B cell (primary cell): ENCODE measurements around the gene CGB8. TPM values are rescaled to one million over a fixed set of nuclear protein-coding genes. Genes with fewer than 3 reads are reported as not detected.

Experiments used
- ATAC-seq: fragments of 200-7000 bp; cut with Tn5 transposase; one replicate; pipeline ENCODE4 v1.10.0; 2021; ENCODE audit warnings: low read depth, mild to moderate bottlenecking, moderate number of reproducible peaks, moderate library complexity
- CTCF ChIA-PET: fragments of 350-600 bp; sonication (Branson Sonifier 250); formaldehyde crosslinking; loops from one replicate; lab custom pipeline; 2021; ENCODE audit warnings: antibody characterized with exemption, inconsistent platforms; lab: Charles Lee
- POLR2A ChIA-PET: fragments of 350-600 bp; sonication (Branson Sonifier 250); formaldehyde crosslinking; loops from one replicate; lab custom pipeline; 2021; ENCODE audit warnings: antibody characterized with exemption; lab: Charles Lee
- DNase-seq: peaks from one replicate; pipeline ENCODE4 v3.0.0; 2013
- H2AFZ ChIP-seq: 2 replicates; pipeline ENCODE4 v1.6.1; 2012; ENCODE audit warnings: mild to moderate bottlenecking, low read depth, low read length; ENCODE audit not compliant: insufficient read depth, poor library complexity, severe bottlenecking
- H3K27ac ChIP-seq, 2 donors: 1 replicate in 1 of 2; 2 replicates in 1 of 2; pipeline ENCODE4 v1.5.1; 2012 to 2013; ENCODE audit warnings: low read length in 2 of 2, mild to moderate bottlenecking in 2 of 2, moderate library complexity in 1 of 2
- H3K27me3 ChIP-seq, 4 experiments: fragments of 200-600 bp in 1 of 4; sonication (generic) in 1 of 4; replicated peaks in 1 of 4; 1 replicate in 2 of 4; 2 replicates in 2 of 4; pipeline versions ENCODE4 v1.6.1 to v1.7.0; 2013 to 2016; ENCODE audit warnings: low read length in 3 of 4, mild to moderate bottlenecking in 2 of 4, mixed read lengths in 1 of 4, moderate library complexity in 1 of 4; ENCODE audit not compliant: insufficient read depth in 4 of 4, control insufficient read depth in 3 of 4; ENCODE audit errors: control extremely low read depth in 1 of 4
- H3K36me3 ChIP-seq, 2 experiments: replicated peaks in 1 of 2; 1 replicate in 1 of 2; 2 replicates in 1 of 2; pipeline versions ENCODE4 v1.6.1 to v1.7.1; 2013; ENCODE audit warnings: low read length in 1 of 2; ENCODE audit not compliant: insufficient read depth in 2 of 2, control insufficient read depth in 1 of 2; ENCODE audit errors: control extremely low read depth in 1 of 2, extremely low read depth in 1 of 2
- H3K4me1 ChIP-seq, 2 donors: fragments of 200-600 bp in 1 of 2; sonication (generic) in 1 of 2; 1 replicate in 1 of 2; 2 replicates in 1 of 2; pipeline versions ENCODE4 v1.5.1 to v1.6.1; 2013 to 2017; ENCODE audit warnings: low read length in 2 of 2; ENCODE audit not compliant: control insufficient read depth in 2 of 2, insufficient read depth in 2 of 2
- H3K4me2 ChIP-seq: replicated peaks from 2 replicates; pipeline ENCODE3; 2012; ENCODE audit warnings: mild to moderate bottlenecking, low read depth, low read length; ENCODE audit not compliant: poor library complexity, severe bottlenecking
- H3K4me3 ChIP-seq, 5 experiments: fragments of 200-600 bp in 1 of 5; sonication (generic) in 1 of 5; 1 replicate in 3 of 5; 2 replicates in 2 of 5; pipeline versions ENCODE4 v1.5.1 to v1.7.0; 2011 to 2016; ENCODE audit warnings: low read length in 4 of 5, mild to moderate bottlenecking in 4 of 5, low read depth in 2 of 5, control low read depth in 1 of 5, moderate library complexity in 1 of 5; ENCODE audit not compliant: insufficient read depth in 1 of 5; ENCODE audit errors: control extremely low read depth in 1 of 5, extremely low read depth in 1 of 5
- H3K79me2 ChIP-seq: fragments of 200-600 bp; sonication (generic); one replicate; pipeline ENCODE4 v1.6.0; 2016; ENCODE audit warnings: low read length; ENCODE audit not compliant: control insufficient read depth, insufficient read depth
- H3K9ac ChIP-seq: fragments of 200-600 bp; sonication (generic); 2 replicates; pipeline ENCODE4 v1.6.1; 2017; ENCODE audit warnings: mild to moderate bottlenecking, low read length, moderate library complexity
- H3K9me3 ChIP-seq, 3 donors: one replicate each; pipeline versions ENCODE4 v1.6.1 to v1.7.1; 2013; ENCODE audit warnings: low read length in 2 of 3; ENCODE audit not compliant: control insufficient read depth in 2 of 3, insufficient read depth in 1 of 3; ENCODE audit errors: control extremely low read depth in 1 of 3
- H4K20me1 ChIP-seq: 2 replicates; pipeline ENCODE4 v1.6.0; 2012; ENCODE audit warnings: mild to moderate bottlenecking, low read length; ENCODE audit not compliant: insufficient read depth, control insufficient read depth, poor library complexity, severe bottlenecking
- H3K27ac Mint-ChIP-seq: one replicate; pipeline ENCODE4 v1.8.0; 2021; ENCODE audit warnings: mixed read lengths
- H3K27me3 Mint-ChIP-seq: one replicate; pipeline ENCODE4 v1.8.0; 2021; ENCODE audit warnings: mixed read lengths
- H3K4me1 Mint-ChIP-seq: one replicate; pipeline ENCODE4 v1.8.0; 2021; ENCODE audit warnings: mixed read lengths
- H3K4me3 Mint-ChIP-seq: one replicate; pipeline ENCODE4 v1.8.0; 2021; ENCODE audit warnings: mixed read lengths
- H3K9me3 Mint-ChIP-seq: one replicate; pipeline ENCODE4 v1.8.0; 2022; ENCODE audit warnings: mixed read lengths; ENCODE audit not compliant: insufficient read depth
- CTCF ChIP-seq: fragments of 200-600 bp; IDR thresholded peaks from one replicate; pipeline ENCODE4 v1.8.0; 2022; ENCODE audit warnings: antibody characterized with exemption, mild to moderate bottlenecking
- EZH2 ChIP-seq: IDR thresholded peaks from 2 replicates; pipeline ENCODE4 v1.6.1; 2012; ENCODE audit warnings: borderline replicate concordance, low read depth, mild to moderate bottlenecking, moderate library complexity, low read length; ENCODE audit not compliant: insufficient read depth, poor library complexity, severe bottlenecking
- WGBS: methylation state at CpG from one replicate; pipeline ENCODE4 v1.1.5; 2013; ENCODE audit warnings: missing lambda C conversion rate; ENCODE audit not compliant: insufficient coverage; 5-methylcytosine and 5-hydroxymethylcytosine counted together
- intact Hi-C: fragments of 100-400 bp; cut with micrococcal nuclease; formaldehyde crosslinking; loops from one replicate; pipeline ENCODE4 v1.10.0; 2022
- polyA plus RNA-seq: library from polyadenylated mRNA; depleted of rRNA; stranded (reverse); fragments of >200 nt; gene quantifications from 2 replicates; pipeline ENCODE4 v1.2.3, GENCODE V29; 2012
- total RNA-seq, 2 donors: library from RNA; stranded (reverse); fragments of 120-200 nt in 1 of 2; gene quantifications; 1 replicate in 1 of 2; 2 replicates in 1 of 2; pipeline versions ENCODE4 v1.2.3 to v1.2.4, GENCODE V29; 2013 to 2022

The CGB8 gene
- total and polyA plus RNA-seq, 2 donors (not counting 1 experiment from before 2014, with no cell fraction given) = not detected

GRCh38 chr19:49061445-49061844 lies 12.5 kb upstream of the CGB8 start:
- POLR2A ChIA-PET = no interaction called here

GRCh38 chr19:49061000-49061399 lies 12.1 kb upstream of the CGB8 start:
- DNase-seq (no peak), ATAC-seq (no peak)
- Histone ChIP-seq H3K27me3 (peaks cover 0 to 68% (median 30%) of the 10 kb centered on the region in 4 experiments), H3K79me2 (no peaks in the 10 kb centered on the region), H3K36me3 (no peaks in the 10 kb centered on the region), H3K9ac (no peak overlapping the region), H3K4me1 (peaks cover 21 to 22% of the 10 kb centered on the region in 2 donors), H3K27ac (no peak overlapping the region), H3K4me2 (no peak overlapping the region), H4K20me1 (no peaks in the 10 kb centered on the region), H3K9me3 (peaks cover 0 to 27% (median 0%) of the 10 kb centered on the region in 3 donors), H3K4me3 (no peak overlapping the region), H2AFZ (no peak overlapping the region)
- intact Hi-C loops = no loop called here
- TF ChIP-seq CTCF (no peak), EZH2 (no peak)
- no peak overlapping the region for H3K4me3 Mint-ChIP-seq
- peaks cover 36% of the 10 kb centered on the region for H3K27me3 Mint-ChIP-seq
- ChIA-PET CTCF (interaction anchor here (0.5 to 0.9 kb wide), 5 partner anchors 19 to 656 kb away, joined by 3 to 5 read pairs (median 3); no protein-coding TSS in a partner anchor), POLR2A (no interaction called here)
- peaks cover 20% of the 10 kb centered on the region for H3K4me1 Mint-ChIP-seq
- no peaks in the 10 kb centered on the region for H3K9me3 Mint-ChIP-seq
- peak overlapping the region; percentile 23 for H3K27ac Mint-ChIP-seq
- WGBS = 100% methylated on average over 2 of the region's 2 CpGs

More at GRCh38 chr19:49061445-49061844, 12.5 kb upstream of the CGB8 start:
- Mint-ChIP-seq H3K4me1 (peaks cover 19% of the 10 kb centered on the region), H3K4me3 (no peak overlapping the region), H3K9me3 (no peaks in the 10 kb centered on the region), H3K27me3 (peaks cover 41% of the 10 kb centered on the region), H3K27ac (no peak overlapping the region)
- CTCF ChIA-PET = interaction anchor here (0.5 to 0.6 kb wide), 3 partner anchors 27 to 656 kb away, joined by 3 to 5 read pairs (median 3); no protein-coding TSS in a partner anchor
- no peak for ATAC-seq
- no peak overlapping the region for H3K9ac ChIP-seq
- peaks cover 17 to 20% of the 10 kb centered on the region in 2 donors for H3K4me1 ChIP-seq
- H3K4me3 ChIP-seq = no peak overlapping the region
- H3K27ac ChIP-seq = no peak overlapping the region
- H3K9me3 ChIP-seq = peaks cover 0 to 27% (median 0%) of the 10 kb centered on the region in 3 donors
- no peak overlapping the region for H3K4me2 ChIP-seq
- no peak overlapping the region for H2AFZ ChIP-seq
- TF ChIP-seq EZH2 = no peak
- no peak for TF ChIP-seq CTCF
- 41% methylated on average over 25 of the region's 25 CpGs for WGBS
- no peaks in the 10 kb centered on the region for H4K20me1 ChIP-seq
- H3K27me3 ChIP-seq = peaks cover 0 to 68% (median 30%) of the 10 kb centered on the region in 4 experiments
- no peak for DNase-seq
- no peaks in the 10 kb centered on the region for H3K79me2 ChIP-seq
- intact Hi-C loops = no loop called here
- H3K36me3 ChIP-seq = no peaks in the 10 kb centered on the region
